Spinal cord (tissue), 10 donors: ENCODE data around the gene PCTP. TPM values are rescaled to one million over a fixed set of nuclear protein-coding genes. Genes with fewer than 3 reads are reported as not detected.

Experiments
- DNase-seq, 6 donors: peaks; one replicate each; pipeline versions ENCODE4 v3.0.0 to v3.0.0-alpha.2; 2013 to 2015; ENCODE audit warnings: low spot score in 6 of 6, low read depth in 4 of 6
- H3K27ac ChIP-seq: one replicate; pipeline ENCODE4 v1.5.1; 2013; ENCODE audit warnings: low read depth, low read length, control low read depth
- H3K27me3 ChIP-seq: one replicate; pipeline ENCODE4 v1.6.1; 2013; ENCODE audit warnings: low read length; ENCODE audit not compliant: control insufficient read depth, insufficient read depth
- H3K36me3 ChIP-seq: one replicate; pipeline ENCODE4 v1.6.1; 2013; ENCODE audit warnings: low read length; ENCODE audit not compliant: control insufficient read depth, insufficient read depth
- H3K4me1 ChIP-seq: one replicate; pipeline ENCODE4 v1.6.1; 2013; ENCODE audit warnings: low read length; ENCODE audit not compliant: control insufficient read depth, insufficient read depth
- H3K4me3 ChIP-seq: one replicate; pipeline ENCODE4 v1.5.1; 2013; ENCODE audit warnings: low read depth, low read length, control low read depth
- H3K9me3 ChIP-seq: one replicate; pipeline ENCODE4 v1.6.1; 2013; ENCODE audit warnings: low read length; ENCODE audit not compliant: control insufficient read depth, insufficient read depth
- WGBS: methylation state at CpG from one replicate; pipeline ENCODE4 v1.1.5; 2013; ENCODE audit warnings: missing lambda C conversion rate; ENCODE audit not compliant: insufficient coverage; 5-methylcytosine and 5-hydroxymethylcytosine counted together
- polyA plus RNA-seq, 2 donors: library from polyadenylated mRNA; unstranded; fragments of 120-200 nt; gene quantifications; one replicate each; pipeline ENCODE4 v1.2.1, GENCODE V29; 2013; ENCODE audit not compliant: insufficient read length in 2 of 2
- total RNA-seq, 2 donors: library from RNA; depleted of rRNA in 1 of 2; stranded (reverse); fragments of 120-200 nt in 1 of 2; fragments of >200 nt in 1 of 2; gene quantifications; one replicate each; pipeline versions ENCODE4 v1.2.3 to v1.2.4, GENCODE V29; 2013 to 2014
- donor health status: healthy.

PCTP gene
- total and polyA plus RNA-seq, 4 donors, result 11.0 to 20.3 (median 12.2) TPM

- H3K36me3 ChIP-seq, result no peaks in the 10 kb centered on the region
- no peaks in the 10 kb centered on the region for H3K9me3 ChIP-seq
- peak overlapping the region; percentile 44 for H3K27ac ChIP-seq
- WGBS, result 69% methylated on average over 2 of the region's 3 CpGs
- DNase-seq, result no peak
- H3K4me3 ChIP-seq, result no peak overlapping the region
- H3K4me1 ChIP-seq, result peaks cover 6% of the 10 kb centered on the region
- H3K27me3 ChIP-seq, result no peaks in the 10 kb centered on the region
Observed at GRCh38 chr17:55710410-55710809, 40.4 kb upstream of the PCTP start.

- Histone ChIP-seq H3K4me3 (no peak overlapping the region), H3K27me3 (no peaks in the 10 kb centered on the region), H3K36me3 (no peaks in the 10 kb centered on the region), H3K9me3 (no peaks in the 10 kb centered on the region), H3K4me1 (peaks cover 6% of the 10 kb centered on the region), H3K27ac (peak overlapping the region; percentile 44)
- DNase-seq, result peak in 1 of 6 donors; percentile 74
- no CpG with 5 or more reads among the region's 4 CpGs for WGBS
Observed at GRCh38 chr17:55710829-55711496, 39.9 kb upstream of the PCTP start.

GRCh38 chr17:55717432-55717831, 33.4 kb upstream of the PCTP start:
- H3K4me3 ChIP-seq, result no peak overlapping the region
- 88% methylated on average over 1 of the region's 4 CpGs for WGBS
- H3K9me3 ChIP-seq, result no peaks in the 10 kb centered on the region
- H3K27ac ChIP-seq, result no peak overlapping the region
- no peaks in the 10 kb centered on the region for H3K36me3 ChIP-seq
- peaks cover 6% of the 10 kb centered on the region for H3K4me1 ChIP-seq
- H3K27me3 ChIP-seq, result no peaks in the 10 kb centered on the region
- no peak for DNase-seq

GRCh38 chr17:55717898-55718735, 32.7 kb upstream of the PCTP start:
- no peak overlapping the region for H3K27ac ChIP-seq
- no peaks in the 10 kb centered on the region for H3K27me3 ChIP-seq
- peak in 3 of 6 donors; percentile 65 to 92 (median 91) for DNase-seq
- H3K4me3 ChIP-seq, result no peak overlapping the region
- H3K4me1 ChIP-seq, result peaks cover 6% of the 10 kb centered on the region
- WGBS, result 60% methylated on average over 3 of the region's 11 CpGs
- no peaks in the 10 kb centered on the region for H3K36me3 ChIP-seq
- no peaks in the 10 kb centered on the region for H3K9me3 ChIP-seq

GRCh38 chr17:55720919-55721836, 29.7 kb upstream of the PCTP start:
- peaks cover 9% of the 10 kb centered on the region for H3K4me1 ChIP-seq
- no peaks in the 10 kb centered on the region for H3K9me3 ChIP-seq
- H3K27ac ChIP-seq, result no peak overlapping the region
- 88% methylated on average over 6 of the region's 6 CpGs for WGBS
- peak overlapping the region; percentile 0 for H3K4me3 ChIP-seq
- no peaks in the 10 kb centered on the region for H3K27me3 ChIP-seq
- H3K36me3 ChIP-seq, result no peaks in the 10 kb centered on the region
- no peak for DNase-seq

- Histone ChIP-seq H3K9me3 (no peaks in the 10 kb centered on the region), H3K27ac (peak overlapping the region; percentile 59), H3K27me3 (no peaks in the 10 kb centered on the region), H3K4me3 (peak overlapping the region; percentile 49), H3K36me3 (no peaks in the 10 kb centered on the region), H3K4me1 (peaks cover 9% of the 10 kb centered on the region)
- DNase-seq, result no peak
- 13% methylated on average over 1 of the region's 5 CpGs for WGBS
Observed at GRCh38 chr17:55722016-55722736, 28.7 kb upstream of the PCTP start.

- Histone ChIP-seq H3K4me3 (peak within 1 kb of the TSS; percentile 49), H3K4me1 (peaks cover 9% of the 10 kb centered on the region), H3K27me3 (no peaks in the 10 kb centered on the region), H3K9me3 (no peaks in the 10 kb centered on the region), H3K27ac (peak within 1 kb of the TSS; percentile 59), H3K36me3 (no peaks in the 10 kb centered on the region)
- WGBS, result 4% methylated on average over 8 of the region's 12 CpGs
- DNase-seq, result peak in 2 of 6 donors; percentile 46 to 73
Observed at GRCh38 chr17:55722742-55723487, 27.9 kb upstream of the PCTP start, which contains the start of gene TMEM100. Gene TMEM100, minus strand, starts transcription at chr17:55722864. Its CDS starts 1,794 bp downstream, at chr17:55721070.

GRCh38 chr17:55723488-55723848, 27.4 kb upstream of the PCTP start:
- Histone ChIP-seq H3K27me3 (no peaks in the 10 kb centered on the region), H3K27ac (peak overlapping the region; percentile 59), H3K4me3 (peak overlapping the region; percentile 49), H3K36me3 (no peaks in the 10 kb centered on the region), H3K4me1 (peaks cover 9% of the 10 kb centered on the region), H3K9me3 (no peaks in the 10 kb centered on the region)
- no peak for DNase-seq
